Panc1 (cell line): ENCODE measurements around the gene FCHSD2.

Source experiments
- POLR2AphosphoS5 ChIP-seq: IDR thresholded peaks from 2 replicates; pipeline ENCODE4 v1.6.1; 2012; ENCODE audit warnings: mild to moderate bottlenecking, low read depth, low read length, moderate library complexity
- SIN3A ChIP-seq: IDR thresholded peaks from 2 replicates; pipeline ENCODE4 v1.6.1; 2012; ENCODE audit warnings: low read depth, mild to moderate bottlenecking, low read length, moderate library complexity, borderline replicate concordance; ENCODE audit not compliant: insufficient read depth
- TCF7L2 ChIP-seq: IDR thresholded peaks from 2 replicates; pipeline ENCODE4 v1.6.1; 2011; ENCODE audit warnings: mild to moderate bottlenecking, low read depth, low read length, inconsistent platforms
- TF ChIP-seq, protein P1 (sequence below): fragments of 450-650 bp; IDR thresholded peaks from 2 replicates; pipeline ENCODE4 v1.5.1; 2017; ENCODE audit warnings: mild to moderate bottlenecking
- TF ChIP-seq, protein P2 (sequence below), 2 experiments: IDR thresholded peaks; 2 replicates each; pipeline ENCODE4 v1.6.1; 2011 to 2012; ENCODE audit warnings: low read depth in 2 of 2, control low read depth in 1 of 2, low read length in 1 of 2, mild to moderate bottlenecking in 1 of 2, moderate library complexity in 1 of 2; ENCODE audit not compliant: insufficient read depth in 1 of 2

DNA sequence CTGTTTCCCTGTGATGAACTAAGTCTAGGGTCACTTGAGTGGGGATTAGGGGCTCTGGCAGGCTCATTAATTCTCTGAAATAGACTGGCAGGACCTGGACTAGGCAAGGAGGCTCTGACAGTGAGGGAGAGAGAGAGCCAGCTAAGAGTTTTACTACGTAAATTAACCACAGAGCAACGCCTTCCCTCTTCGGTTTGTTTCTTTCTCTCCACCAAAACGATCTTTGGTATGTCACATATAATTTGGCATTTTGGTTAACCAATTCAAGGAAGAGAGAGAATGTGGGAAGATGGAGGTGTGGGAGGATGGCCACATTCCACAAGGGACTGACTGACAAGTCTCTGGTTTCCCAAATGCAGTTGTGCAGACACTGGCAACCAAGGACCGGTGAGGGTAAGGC lies 300.0 kb downstream of the FCHSD2 start:
- no peak for TF ChIP-seq POLR2AphosphoS5
- TF ChIP-seq, protein P1, sequence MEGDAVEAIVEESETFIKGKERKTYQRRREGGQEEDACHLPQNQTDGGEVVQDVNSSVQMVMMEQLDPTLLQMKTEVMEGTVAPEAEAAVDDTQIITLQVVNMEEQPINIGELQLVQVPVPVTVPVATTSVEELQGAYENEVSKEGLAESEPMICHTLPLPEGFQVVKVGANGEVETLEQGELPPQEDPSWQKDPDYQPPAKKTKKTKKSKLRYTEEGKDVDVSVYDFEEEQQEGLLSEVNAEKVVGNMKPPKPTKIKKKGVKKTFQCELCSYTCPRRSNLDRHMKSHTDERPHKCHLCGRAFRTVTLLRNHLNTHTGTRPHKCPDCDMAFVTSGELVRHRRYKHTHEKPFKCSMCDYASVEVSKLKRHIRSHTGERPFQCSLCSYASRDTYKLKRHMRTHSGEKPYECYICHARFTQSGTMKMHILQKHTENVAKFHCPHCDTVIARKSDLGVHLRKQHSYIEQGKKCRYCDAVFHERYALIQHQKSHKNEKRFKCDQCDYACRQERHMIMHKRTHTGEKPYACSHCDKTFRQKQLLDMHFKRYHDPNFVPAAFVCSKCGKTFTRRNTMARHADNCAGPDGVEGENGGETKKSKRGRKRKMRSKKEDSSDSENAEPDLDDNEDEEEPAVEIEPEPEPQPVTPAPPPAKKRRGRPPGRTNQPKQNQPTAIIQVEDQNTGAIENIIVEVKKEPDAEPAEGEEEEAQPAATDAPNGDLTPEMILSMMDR, result no peak
- TF ChIP-seq, protein P2, sequence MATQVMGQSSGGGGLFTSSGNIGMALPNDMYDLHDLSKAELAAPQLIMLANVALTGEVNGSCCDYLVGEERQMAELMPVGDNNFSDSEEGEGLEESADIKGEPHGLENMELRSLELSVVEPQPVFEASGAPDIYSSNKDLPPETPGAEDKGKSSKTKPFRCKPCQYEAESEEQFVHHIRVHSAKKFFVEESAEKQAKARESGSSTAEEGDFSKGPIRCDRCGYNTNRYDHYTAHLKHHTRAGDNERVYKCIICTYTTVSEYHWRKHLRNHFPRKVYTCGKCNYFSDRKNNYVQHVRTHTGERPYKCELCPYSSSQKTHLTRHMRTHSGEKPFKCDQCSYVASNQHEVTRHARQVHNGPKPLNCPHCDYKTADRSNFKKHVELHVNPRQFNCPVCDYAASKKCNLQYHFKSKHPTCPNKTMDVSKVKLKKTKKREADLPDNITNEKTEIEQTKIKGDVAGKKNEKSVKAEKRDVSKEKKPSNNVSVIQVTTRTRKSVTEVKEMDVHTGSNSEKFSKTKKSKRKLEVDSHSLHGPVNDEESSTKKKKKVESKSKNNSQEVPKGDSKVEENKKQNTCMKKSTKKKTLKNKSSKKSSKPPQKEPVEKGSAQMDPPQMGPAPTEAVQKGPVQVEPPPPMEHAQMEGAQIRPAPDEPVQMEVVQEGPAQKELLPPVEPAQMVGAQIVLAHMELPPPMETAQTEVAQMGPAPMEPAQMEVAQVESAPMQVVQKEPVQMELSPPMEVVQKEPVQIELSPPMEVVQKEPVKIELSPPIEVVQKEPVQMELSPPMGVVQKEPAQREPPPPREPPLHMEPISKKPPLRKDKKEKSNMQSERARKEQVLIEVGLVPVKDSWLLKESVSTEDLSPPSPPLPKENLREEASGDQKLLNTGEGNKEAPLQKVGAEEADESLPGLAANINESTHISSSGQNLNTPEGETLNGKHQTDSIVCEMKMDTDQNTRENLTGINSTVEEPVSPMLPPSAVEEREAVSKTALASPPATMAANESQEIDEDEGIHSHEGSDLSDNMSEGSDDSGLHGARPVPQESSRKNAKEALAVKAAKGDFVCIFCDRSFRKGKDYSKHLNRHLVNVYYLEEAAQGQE (IDR thresholded peaks at IDR 0.05; ENCODE audit: insufficient read depth in 1 of 2, low read depth in 2 of 2, low read length in 1 of 2), result no peak
- TF ChIP-seq TCF7L2, result no peak
- TF ChIP-seq SIN3A, result no peak
